Mucosa of descending colon (tissue), 3 donors: ENCODE data around the gene MRM3. TPM values are rescaled to one million over a fixed set of nuclear protein-coding genes. Genes with fewer than 3 reads are reported as not detected.
"Not testable (repeated sequence)": the region's sequence is repeated elsewhere in the genome, so short reads cannot be mapped to it uniquely, and the experiment has no call there.

Experiments used
- ATAC-seq: fragments of 200-7000 bp; cut with Tn5 transposase; one replicate; pipeline ENCODE4 v1.9.1; 2020; ENCODE audit warnings: mild to moderate bottlenecking, moderate library complexity
- DNase-seq, 3 donors: peaks; one replicate each; pipeline ENCODE4 v3.0.0-alpha.2; 2020
- H3K36me3 ChIP-seq: fragments of 200-600 bp; one replicate; pipeline ENCODE4 v1.8.0; 2021; ENCODE audit warnings: low read depth, mild to moderate bottlenecking
- H3K4me1 ChIP-seq: fragments of 200-600 bp; one replicate; pipeline ENCODE4 v1.8.0; 2021; ENCODE audit warnings: low read depth, mild to moderate bottlenecking
- H3K4me3 ChIP-seq: fragments of 200-600 bp; one replicate; pipeline ENCODE4 v1.8.0; 2021; ENCODE audit warnings: mild to moderate bottlenecking
- H3K9me3 ChIP-seq: fragments of 200-600 bp; one replicate; pipeline ENCODE4 v1.8.0; 2021; ENCODE audit warnings: mild to moderate bottlenecking
- CTCF ChIP-seq: fragments of 200-600 bp; IDR thresholded peaks from one replicate; pipeline ENCODE4 v1.8.0; 2022; ENCODE audit warnings: antibody characterized with exemption, mild to moderate bottlenecking
- intact Hi-C, 2 donors: fragments of 100-400 bp; cut with DNase I in 1 of 2; cut with micrococcal nuclease in 1 of 2; formaldehyde crosslinking; loops; one replicate each; pipeline versions ENCODE4 v1.11.0 to v1.11.1; 2022; cut with DNase I, micrococcal nuclease
- total RNA-seq, 3 donors: library from RNA; stranded (reverse); fragmentation: NEBNext Ultra II Directional in 2 of 3; extraction: Animal tissue kit (Norgen Biotek cat#: 25700) in 2 of 3; gene quantifications; one replicate each; pipeline versions ENCODE4 v1.2.1 to v1.2.4, GENCODE V29; 2021 to 2023
- donor health status: DM: no; HTN: no; CAD: no; lungs with moderate emphysema.
- donor health status: DM: no; HTN: no; CAD: no.
- donor health status: DM: no; HTN: yes; CAD: no.

The MRM3 gene
- total RNA-seq, 3 donors from 2014 or later = 12.2 to 14.8 (median 12.4) TPM

- Histone ChIP-seq H3K4me3 (no peak overlapping the region), H3K9me3 (no peaks in the 10 kb centered on the region), H3K36me3 (no peaks in the 10 kb centered on the region), H3K4me1 (peaks cover 9% of the 10 kb centered on the region)
- no peak for ATAC-seq
- DNase-seq = no peak
- intact Hi-C loops = no loop called here
- no peak for TF ChIP-seq CTCF
Observed at GRCh38 chr17:746181-746580, 36.0 kb upstream of the MRM3 start.

- Histone ChIP-seq H3K4me1 (peaks cover 13% of the 10 kb centered on the region), H3K36me3 (no peaks in the 10 kb centered on the region), H3K4me3 (no peak overlapping the region), H3K9me3 (no peaks in the 10 kb centered on the region)
- intact Hi-C loops = no loop called here
- no peak for DNase-seq
- TF ChIP-seq CTCF = no peak
- ATAC-seq = no peak
Observed at GRCh38 chr17:746783-747629, 35.1 kb upstream of the MRM3 start.

- ATAC-seq, H3K4me3 ChIP-seq, intact Hi-C loops, DNase-seq, H3K9me3 ChIP-seq, H3K36me3 ChIP-seq: not testable (repeated sequence)
- peaks cover 13% of the 10 kb centered on the region for H3K4me1 ChIP-seq
Observed at GRCh38 chr17:748604-749003, 33.5 kb upstream of the MRM3 start.

- peaks cover 13% of the 10 kb centered on the region for H3K4me1 ChIP-seq
- ATAC-seq, intact Hi-C loops, DNase-seq, H3K36me3 ChIP-seq, H3K4me3 ChIP-seq, H3K9me3 ChIP-seq: not testable (repeated sequence)
Observed at GRCh38 chr17:749359-749758, 32.8 kb upstream of the MRM3 start.

GRCh38 chr17:750431-751037 is 31.6 kb upstream of the MRM3 start:
- Histone ChIP-seq H3K9me3 (no peaks in the 10 kb centered on the region), H3K4me1 (peaks cover 13% of the 10 kb centered on the region), H3K36me3 (no peaks in the 10 kb centered on the region), H3K4me3 (no peak overlapping the region)
- no peak for TF ChIP-seq CTCF
- ATAC-seq (no peak), DNase-seq (no peak)
- intact Hi-C loops = no loop called here

GRCh38 chr17:751269-752001 is 30.7 kb upstream of the MRM3 start:
- Histone ChIP-seq H3K9me3 (no peaks in the 10 kb centered on the region), H3K4me3 (peak overlapping the region; percentile 75), H3K4me1 (peaks cover 13% of the 10 kb centered on the region), H3K36me3 (no peaks in the 10 kb centered on the region)
- TF ChIP-seq CTCF = no peak
- DNase-seq (peak; percentile 40 to 68 (median 60)), ATAC-seq (peak; percentile 59)
- intact Hi-C loops = no loop called here
